Peyer's patch (tissue), 4 donors: Measurements from ENCODE around the gene C17orf78.

Experiments
- POLR2A ChIP-seq, 2 donors: fragments of 450-650 bp; IDR thresholded peaks; one replicate each; pipeline ENCODE4 v1.5.1; 2017; ENCODE audit warnings: antibody characterized with exemption in 2 of 2, mild to moderate bottlenecking in 2 of 2, moderate library complexity in 2 of 2
- TF ChIP-seq, protein P1 (sequence below), 6 experiments: fragments of 450-650 bp in 4 of 6; fragments of 200-600 bp in 2 of 6; sonication (generic) in 1 of 6; IDR thresholded peaks; one replicate each; pipeline ENCODE4 v1.5.1; 2017 to 2019; ENCODE audit warnings: antibody characterized with exemption in 6 of 6, mild to moderate bottlenecking in 3 of 6, moderate library complexity in 1 of 6

DNA sequence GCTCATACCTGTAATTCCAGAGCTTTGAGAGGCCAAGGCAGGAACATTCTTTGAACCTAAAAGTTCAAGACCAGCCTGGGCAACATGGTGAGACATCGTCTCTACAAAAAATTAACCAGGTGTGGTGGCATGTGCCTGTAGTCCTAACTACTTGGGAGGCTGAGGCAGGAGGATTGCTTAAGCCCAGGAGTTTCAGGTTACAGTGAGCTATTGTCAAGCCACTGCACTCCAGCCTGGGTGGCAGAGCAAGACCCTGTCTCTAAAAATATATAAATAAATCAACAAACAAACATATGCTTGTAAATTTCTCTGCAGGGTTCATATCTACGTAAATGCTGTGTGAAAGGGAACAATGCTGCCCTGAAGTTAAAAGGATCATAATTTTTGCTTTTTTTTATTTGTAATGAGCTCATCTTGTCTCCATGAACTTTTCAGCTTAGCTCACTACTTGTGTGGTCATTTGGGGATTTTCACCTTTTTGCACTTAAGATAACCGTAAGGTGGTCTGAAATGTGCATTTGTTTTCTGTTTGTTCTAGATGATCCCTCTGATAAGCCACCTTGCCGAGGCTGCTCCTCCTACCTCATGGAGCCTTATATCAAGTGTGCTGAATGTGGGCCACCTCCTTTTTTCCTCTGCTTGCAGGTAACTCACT, 47.3 kb downstream of the C17orf78 start:
- TF ChIP-seq, protein P1, sequence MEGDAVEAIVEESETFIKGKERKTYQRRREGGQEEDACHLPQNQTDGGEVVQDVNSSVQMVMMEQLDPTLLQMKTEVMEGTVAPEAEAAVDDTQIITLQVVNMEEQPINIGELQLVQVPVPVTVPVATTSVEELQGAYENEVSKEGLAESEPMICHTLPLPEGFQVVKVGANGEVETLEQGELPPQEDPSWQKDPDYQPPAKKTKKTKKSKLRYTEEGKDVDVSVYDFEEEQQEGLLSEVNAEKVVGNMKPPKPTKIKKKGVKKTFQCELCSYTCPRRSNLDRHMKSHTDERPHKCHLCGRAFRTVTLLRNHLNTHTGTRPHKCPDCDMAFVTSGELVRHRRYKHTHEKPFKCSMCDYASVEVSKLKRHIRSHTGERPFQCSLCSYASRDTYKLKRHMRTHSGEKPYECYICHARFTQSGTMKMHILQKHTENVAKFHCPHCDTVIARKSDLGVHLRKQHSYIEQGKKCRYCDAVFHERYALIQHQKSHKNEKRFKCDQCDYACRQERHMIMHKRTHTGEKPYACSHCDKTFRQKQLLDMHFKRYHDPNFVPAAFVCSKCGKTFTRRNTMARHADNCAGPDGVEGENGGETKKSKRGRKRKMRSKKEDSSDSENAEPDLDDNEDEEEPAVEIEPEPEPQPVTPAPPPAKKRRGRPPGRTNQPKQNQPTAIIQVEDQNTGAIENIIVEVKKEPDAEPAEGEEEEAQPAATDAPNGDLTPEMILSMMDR (IDR thresholded peaks at IDR 0.05) = no peak
- TF ChIP-seq POLR2A (IDR thresholded peaks at IDR 0.05) = no peak
